Measurements from ENCODE around the gene LARP4B. TPM values are rescaled to one million over a fixed set of nuclear protein-coding genes. Genes with fewer than 3 reads are reported as not detected.

LARP4B gene
- total RNA-seq, 1 donor from 2014 or later: 114 TPM

DNA sequence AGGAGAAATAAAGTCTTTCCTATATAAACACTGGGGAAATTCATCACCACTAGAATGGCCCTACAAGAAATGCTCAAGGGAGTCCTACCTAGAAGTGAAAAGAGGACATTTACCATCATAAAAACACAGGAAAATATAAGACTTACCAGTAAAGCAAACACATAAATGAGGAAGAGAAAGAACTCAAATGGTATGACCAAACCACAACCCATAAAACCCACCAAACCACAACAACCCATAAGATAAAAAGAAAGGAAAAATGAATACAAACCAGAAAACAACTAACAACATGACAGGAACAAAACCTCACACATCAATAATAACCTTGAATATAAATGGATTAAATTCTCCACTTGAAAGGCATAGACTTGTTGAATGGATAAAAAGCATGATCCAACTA lies 170.1 kb downstream of the LARP4B start:
- Mint-ChIP-seq H3K36me3 (ENCODE audit: insufficient read depth) (no peaks in the 10 kb centered on the region), H3K9me3 (ENCODE audit: low read depth) (peaks cover 29% of the 10 kb centered on the region), H3K4me3 (ENCODE audit: low read depth) (no peak overlapping the region), H3K27ac (no peak overlapping the region), H3K4me1 (ENCODE audit: low read depth) (no peaks in the 10 kb centered on the region), H3K27me3 (peaks cover 7% of the 10 kb centered on the region)
- DNase-seq (ENCODE audit: low spot score, unreplicated experiment): no peak
- TF ChIP-seq, protein P1, sequence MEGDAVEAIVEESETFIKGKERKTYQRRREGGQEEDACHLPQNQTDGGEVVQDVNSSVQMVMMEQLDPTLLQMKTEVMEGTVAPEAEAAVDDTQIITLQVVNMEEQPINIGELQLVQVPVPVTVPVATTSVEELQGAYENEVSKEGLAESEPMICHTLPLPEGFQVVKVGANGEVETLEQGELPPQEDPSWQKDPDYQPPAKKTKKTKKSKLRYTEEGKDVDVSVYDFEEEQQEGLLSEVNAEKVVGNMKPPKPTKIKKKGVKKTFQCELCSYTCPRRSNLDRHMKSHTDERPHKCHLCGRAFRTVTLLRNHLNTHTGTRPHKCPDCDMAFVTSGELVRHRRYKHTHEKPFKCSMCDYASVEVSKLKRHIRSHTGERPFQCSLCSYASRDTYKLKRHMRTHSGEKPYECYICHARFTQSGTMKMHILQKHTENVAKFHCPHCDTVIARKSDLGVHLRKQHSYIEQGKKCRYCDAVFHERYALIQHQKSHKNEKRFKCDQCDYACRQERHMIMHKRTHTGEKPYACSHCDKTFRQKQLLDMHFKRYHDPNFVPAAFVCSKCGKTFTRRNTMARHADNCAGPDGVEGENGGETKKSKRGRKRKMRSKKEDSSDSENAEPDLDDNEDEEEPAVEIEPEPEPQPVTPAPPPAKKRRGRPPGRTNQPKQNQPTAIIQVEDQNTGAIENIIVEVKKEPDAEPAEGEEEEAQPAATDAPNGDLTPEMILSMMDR (IDR thresholded peaks at IDR 0.05; ENCODE audit: unreplicated experiment): no peak

DNA sequence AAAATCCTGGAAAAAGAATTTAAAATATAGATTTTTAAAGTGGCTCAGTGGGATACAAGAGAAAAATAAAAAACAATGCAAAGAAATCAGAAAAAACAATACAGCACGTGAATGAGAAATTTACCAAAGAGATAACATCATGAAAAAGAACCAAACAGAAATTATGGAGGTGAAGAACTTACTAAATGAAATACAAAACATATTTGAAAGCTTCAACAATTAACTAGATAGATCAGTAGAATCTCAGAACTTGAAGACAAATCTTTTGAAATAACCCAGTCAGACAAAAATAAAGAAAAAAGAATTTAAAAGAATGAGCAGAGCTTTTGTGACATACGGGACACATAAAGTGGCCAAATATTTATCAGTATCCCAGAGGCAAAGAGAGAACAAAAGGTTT lies 170.9 kb downstream of the LARP4B start:
- Mint-ChIP-seq H3K4me3 (ENCODE audit: low read depth) (no peak overlapping the region), H3K4me1 (ENCODE audit: low read depth) (no peaks in the 10 kb centered on the region), H3K27ac (no peak overlapping the region), H3K27me3 (peaks cover 7% of the 10 kb centered on the region), H3K9me3 (ENCODE audit: low read depth) (peaks cover 29% of the 10 kb centered on the region), H3K36me3 (ENCODE audit: insufficient read depth) (no peaks in the 10 kb centered on the region)
- TF ChIP-seq, protein P1 (IDR thresholded peaks at IDR 0.05; ENCODE audit: unreplicated experiment): no peak
- no peak for DNase-seq (ENCODE audit: low spot score, unreplicated experiment)

DNA sequence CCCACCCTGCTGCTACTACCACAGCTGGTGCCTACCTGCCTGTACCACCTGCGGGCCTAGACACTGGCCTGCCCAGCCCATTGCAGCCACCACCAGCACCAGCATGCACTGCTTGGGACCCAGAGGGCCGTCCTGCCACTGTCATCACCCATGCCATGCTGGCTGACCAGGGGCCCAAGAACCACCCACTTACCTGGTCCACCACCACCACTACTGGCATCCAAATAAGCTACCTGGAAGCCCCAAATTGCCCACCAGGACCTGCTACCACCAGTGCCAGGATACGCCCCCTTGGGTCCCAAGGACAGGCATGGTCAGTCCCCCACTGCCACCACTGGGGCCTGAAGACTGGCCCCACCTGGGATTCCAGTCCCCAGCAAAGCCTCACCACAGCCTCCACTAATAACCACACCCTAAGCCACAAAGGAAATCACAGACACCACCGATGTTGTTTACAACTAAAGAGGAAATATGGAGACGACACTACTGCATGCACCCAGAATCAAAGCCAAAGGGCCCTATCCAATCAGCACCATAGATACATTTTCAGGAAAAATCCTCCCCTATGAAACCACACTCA lies 171.5 kb downstream of the LARP4B start:
- TF ChIP-seq, protein P1 (IDR thresholded peaks at IDR 0.05; ENCODE audit: unreplicated experiment): no peak
- Mint-ChIP-seq H3K36me3 (ENCODE audit: insufficient read depth) (no peaks in the 10 kb centered on the region), H3K27me3 (peaks cover 10% of the 10 kb centered on the region), H3K4me3 (ENCODE audit: low read depth) (no peak overlapping the region), H3K27ac (no peak overlapping the region), H3K9me3 (ENCODE audit: low read depth) (peaks cover 33% of the 10 kb centered on the region), H3K4me1 (ENCODE audit: low read depth) (no peaks in the 10 kb centered on the region)
- no peak for DNase-seq (ENCODE audit: low spot score, unreplicated experiment)

Other genes with a start within 250 kb of the LARP4B start
- 26.3 and 27.2 TPM in 2 replicates for gene DIP2C, start 242.0 kb downstream of the LARP4B start, total RNA-seq
- 53.2 and 57.9 TPM in 2 replicates for gene GTPBP4, start 56.7 kb upstream of the LARP4B start, total RNA-seq
- gene IDI2, start 94.2 kb upstream of the LARP4B start, total RNA-seq: not detected in 2 replicates
- 46.3 and 51.4 TPM in 2 replicates for gene IDI1, start 117.4 kb upstream of the LARP4B start, total RNA-seq
- gene WDR37, start 124.7 kb upstream of the LARP4B start, total RNA-seq: 17.4 and 18.7 TPM in 2 replicates